Psoas muscle (tissue), 8 donors: ENCODE data around the gene ZFPL1. TPM values are rescaled to one million over a fixed set of nuclear protein-coding genes. Genes with fewer than 3 reads are reported as not detected.

ENCODE experiments used
- ATAC-seq, 4 donors: fragments of 200-7000 bp; cut with Tn5 transposase; one replicate each; pipeline ENCODE4 v1.9.1; 2020; ENCODE audit warnings: moderate library complexity in 3 of 4, mild to moderate bottlenecking in 2 of 4
- DNase-seq, 2 donors: peaks; one replicate each; pipeline ENCODE4 v3.0.0-alpha.2; 2020
- H3K27ac ChIP-seq: fragments of 200-600 bp; one replicate; pipeline ENCODE4 v1.8.0; 2022
- H3K27me3 ChIP-seq, 3 donors: fragments of 200-600 bp in 1 of 3; one replicate each; pipeline versions ENCODE4 v1.6.1 to v1.8.0; 2013 to 2022; ENCODE audit warnings: low read length in 2 of 3, mild to moderate bottlenecking in 2 of 3, moderate library complexity in 1 of 3; ENCODE audit not compliant: insufficient read depth in 3 of 3
- H3K36me3 ChIP-seq, 2 donors: fragments of 200-600 bp in 1 of 2; one replicate each; pipeline versions ENCODE4 v1.6.1 to v1.8.0; 2013 to 2022; ENCODE audit warnings: low read depth in 1 of 2, mild to moderate bottlenecking in 1 of 2, moderate library complexity in 1 of 2; ENCODE audit not compliant: insufficient read depth in 1 of 2
- H3K4me1 ChIP-seq: fragments of 200-600 bp; one replicate; pipeline ENCODE4 v1.8.0; 2022
- H3K4me3 ChIP-seq: fragments of 200-600 bp; one replicate; pipeline ENCODE4 v1.8.0; 2022; ENCODE audit warnings: mild to moderate bottlenecking
- H3K9me3 ChIP-seq: fragments of 200-600 bp; one replicate; pipeline ENCODE4 v1.8.0; 2022
- CTCF ChIP-seq: fragments of 200-600 bp; IDR thresholded peaks from one replicate; pipeline ENCODE4 v1.8.0; 2022; ENCODE audit warnings: antibody characterized with exemption
- WGBS, 3 donors: extraction: QIAGEN DNeasy Blood & Tissue Kit; methylation state at CpG; one replicate each; pipeline versions ENCODE4 v1.1.6 to v1.1.7; 2013; 5-methylcytosine and 5-hydroxymethylcytosine counted together
- intact Hi-C, 2 donors: fragments of 100-400 bp; cut with DNase I; formaldehyde crosslinking; loops; one replicate each; pipeline versions ENCODE4 v1.11.0 to v1.14.2; 2022
- polyA plus RNA-seq, 3 donors: library from polyadenylated mRNA; stranded (reverse); fragments of 200-250 nt; gene quantifications; one replicate each; pipeline ENCODE4 v1.2.3, GENCODE V29; 2013
- total RNA-seq, 4 donors: library from RNA; stranded (reverse); fragmentation: NEBNext Ultra II Directional in 2 of 4; extraction: Animal tissue kit (Norgen Biotek cat#: 25700) in 2 of 4; gene quantifications; one replicate each; pipeline versions ENCODE4 v1.2.1 to v1.2.4, GENCODE V29; 2021 to 2023
- donor health status: healthy with polysubstance abuse.
- donor health status: DM: no; HTN: no; CAD: no; lungs with moderate emphysema.
- donor health status: Bipolar disorder and iron deficiency.
- donor health status: healthy.
- donor health status: DM: yes; HTN: yes; CAD: no.
- donor health status: DM: no; HTN: no; CAD: no.
- donor health status: DM: no; HTN: no; CAD: no.
- donor health status: DM: yes; HTN: yes; CAD: no.

ZFPL1 gene
- total and polyA plus RNA-seq, 7 donors: 22.1 to 55.9 (median 29.3) TPM

GRCh38 chr11:65090628-65091027 is 6.6 kb downstream of the ZFPL1 start:
- Histone ChIP-seq H3K4me3 (no peak overlapping the region), H3K36me3 (peaks cover 3 to 43% of the 10 kb centered on the region in 2 donors), H3K27me3 (no peaks in the 10 kb centered on the region), H3K4me1 (peaks cover 2% of the 10 kb centered on the region), H3K9me3 (no peaks in the 10 kb centered on the region), H3K27ac (no peak overlapping the region)
- no peak for DNase-seq
- intact Hi-C loops: no loop called here
- no peak for TF ChIP-seq CTCF
- 93 to 95% (median 94%) methylated on average over 4 of the region's 4 CpGs for WGBS, 3 donors
- ATAC-seq: no peak

GRCh38 chr11:65095427-65095826 is 11.4 kb downstream of the ZFPL1 start:
- 70 to 77% (median 77%) methylated on average over 22 of the region's 22 CpGs for WGBS, 3 donors
- Histone ChIP-seq H3K9me3 (no peaks in the 10 kb centered on the region), H3K4me3 (peak overlapping the region; percentile 93), H3K27ac (peak overlapping the region; percentile 96), H3K36me3 (peaks cover 0 to 19% of the 10 kb centered on the region in 2 donors), H3K4me1 (peaks cover 25% of the 10 kb centered on the region), H3K27me3 (no peaks in the 10 kb centered on the region)
- no peak for ATAC-seq
- no peak for TF ChIP-seq CTCF
- no peak for DNase-seq
- intact Hi-C loops: no loop called here

DNA sequence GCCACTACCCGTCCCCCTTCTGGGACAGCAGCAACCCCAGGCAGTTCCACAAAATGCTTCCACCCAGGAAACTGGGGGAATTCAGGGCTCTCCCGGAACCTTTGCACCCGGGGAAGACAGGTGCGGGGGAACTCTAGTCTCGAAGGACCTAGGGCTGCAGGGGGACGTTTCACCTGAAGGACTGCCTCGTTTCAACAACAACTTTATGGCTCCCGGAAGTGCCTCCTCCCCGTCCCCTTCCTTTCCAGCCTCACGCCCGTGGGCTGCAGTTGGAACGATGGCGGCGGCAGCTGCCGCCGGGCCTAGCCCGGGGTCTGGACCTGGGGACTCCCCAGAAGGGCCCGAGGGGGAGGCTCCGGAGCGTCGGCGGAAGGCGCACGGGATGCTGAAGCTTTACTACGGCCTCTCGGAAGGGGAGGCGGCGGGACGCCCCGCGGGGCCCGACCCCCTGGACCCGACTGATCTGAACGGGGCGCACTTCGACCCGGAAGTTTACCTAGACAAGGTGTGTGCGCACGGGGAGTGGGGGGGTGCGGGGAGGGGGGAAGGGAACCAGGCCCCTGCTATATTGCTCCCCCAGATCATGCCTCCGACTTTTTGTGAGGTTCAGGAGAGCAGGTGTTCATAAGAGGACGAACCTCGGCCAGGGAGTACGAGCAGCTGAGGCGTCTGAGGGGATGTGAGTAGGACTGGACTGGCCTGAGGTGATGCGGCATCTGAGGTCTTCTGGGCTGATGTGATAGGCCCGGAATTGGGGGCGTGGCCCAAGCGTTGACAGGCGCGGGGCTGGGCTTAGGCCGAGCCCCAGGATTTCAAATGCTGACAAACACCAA is 12.2 kb downstream of the ZFPL1 start, which contains the start of gene VPS51:
VPS51 (plus strand) TSS at position 241 of the 833 bp plus-strand sequence; CDS start at position 278, 37 bp downstream.
- Histone ChIP-seq H3K36me3 (peaks cover 0 to 19% of the 10 kb centered on the region in 2 donors), H3K4me3 (peak within 1 kb of the TSS; percentile 93), H3K27ac (peak within 1 kb of the TSS; percentile 96), H3K4me1 (peaks cover 25% of the 10 kb centered on the region), H3K27me3 (no peaks in the 10 kb centered on the region), H3K9me3 (no peaks in the 10 kb centered on the region)
- peak; percentile 91 to 94 (median 93) for ATAC-seq
- DNase-seq: peak; percentile 88 to 92
- no peak for TF ChIP-seq CTCF
- WGBS, 3 donors: 0 to 1% (median 0%) methylated on average over 46 to 52 of the region's 52 CpGs
- intact Hi-C loops: loop anchor here in 1 of 2 donors (1.0 kb wide), 1 partner anchor 12 kb away; the partner anchor contains the start of genes CDCA5 and ZFPL1

GRCh38 chr11:65096926-65097325 is 12.9 kb downstream of the ZFPL1 start:
- Histone ChIP-seq H3K4me3 (peak overlapping the region; percentile 93), H3K36me3 (peaks cover 0 to 19% of the 10 kb centered on the region in 2 donors), H3K4me1 (peaks cover 25% of the 10 kb centered on the region), H3K27me3 (no peaks in the 10 kb centered on the region), H3K27ac (peak overlapping the region; percentile 96), H3K9me3 (no peaks in the 10 kb centered on the region)
- DNase-seq (no peak), ATAC-seq (peak in 2 of 4 donors; percentile 1 to 2)
- intact Hi-C loops: loop anchor here in 1 of 2 donors (1.0 kb wide), 1 partner anchor 13 kb away; the partner anchor contains the start of genes CDCA5 and ZFPL1
- WGBS, 3 donors: 32 to 39% (median 37%) methylated on average over 8 of the region's 8 CpGs
- TF ChIP-seq CTCF: no peak
